ENCODE data around the gene ASF1B. TPM values are rescaled to one million over a fixed set of nuclear protein-coding genes. Genes with fewer than 3 reads are reported as not detected.

Gene ASF1B
- total RNA-seq, 2 experiments from 2014 or later: 143 to 202 TPM

GRCh38 chr19:14078411-14078810, 58.0 kb downstream of the ASF1B start:
- no peak for DNase-seq (ENCODE audit: low spot score)
- Histone ChIP-seq H3K79me2 (ENCODE audit: insufficient read depth, low read depth, low read length) (no peaks in the 10 kb centered on the region), H3K9me3 (ENCODE audit: low read length) (no peaks in the 10 kb centered on the region), H3K4me2 (ENCODE audit: low read length) (no peak overlapping the region), H3K4me1 (ENCODE audit: insufficient read depth, low read length, poor library complexity, severe bottlenecking) (peaks cover 31% of the 10 kb centered on the region), H4K20me1 (ENCODE audit: insufficient read depth, low read length) (no peaks in the 10 kb centered on the region), H3K36me3 (ENCODE audit: insufficient read depth, low read length) (no peaks in the 10 kb centered on the region), H3K4me3 (ENCODE audit: low read depth, low read length, poor library complexity, severe bottlenecking) (no peak overlapping the region), H2AFZ (ENCODE audit: low read length) (no peak overlapping the region), H3K9me2 (ENCODE audit: insufficient read depth, low read length) (no peaks in the 10 kb centered on the region), H3K27ac (ENCODE audit: low read depth, low read length, poor library complexity, severe bottlenecking) (no peak overlapping the region)
- CTCF ChIA-PET (ENCODE audit: unreplicated experiment): no interaction called here
- BruUV-seq (replicated peaks): no TSS peak
- intact Hi-C loops (cut with micrococcal nuclease; ENCODE audit: unreplicated experiment): loop anchor here (10.0 kb wide), 1 partner anchor 484 kb away; no protein-coding TSS in a partner anchor
- TF ChIP-seq CTCF (conservative IDR thresholded peaks at IDR 0.05; ENCODE audit: low read length): no peak
- POLR2A ChIA-PET: interaction anchor here (0.7 kb wide), 4 partner anchors 60 to 1272 kb away, joined by 3 to 8 read pairs (median 5); partner anchors contain the start of genes CC2D1A and RNASEH2A

GRCh38 chr19:14073925-14074838, 62.2 kb downstream of the ASF1B start:
- Histone ChIP-seq H4K20me1 (ENCODE audit: insufficient read depth, low read length) (no peaks in the 10 kb centered on the region), H3K36me3 (ENCODE audit: insufficient read depth, low read length) (no peaks in the 10 kb centered on the region), H3K9me3 (ENCODE audit: low read length) (no peaks in the 10 kb centered on the region), H3K9me2 (ENCODE audit: insufficient read depth, low read length) (no peaks in the 10 kb centered on the region), H2AFZ (ENCODE audit: low read length) (peak overlapping the region; percentile 76), H3K4me2 (ENCODE audit: low read length) (peak overlapping the region; percentile 97), H3K79me2 (ENCODE audit: insufficient read depth, low read depth, low read length) (no peaks in the 10 kb centered on the region), H3K4me1 (ENCODE audit: insufficient read depth, low read length, poor library complexity, severe bottlenecking) (peaks cover 31% of the 10 kb centered on the region), H3K4me3 (ENCODE audit: low read depth, low read length, poor library complexity, severe bottlenecking) (peak overlapping the region; percentile 76), H3K27ac (ENCODE audit: low read depth, low read length, poor library complexity, severe bottlenecking) (peak overlapping the region; percentile 62)
- TF ChIP-seq CTCF (conservative IDR thresholded peaks at IDR 0.05; ENCODE audit: low read length) (no peak), EZH2phosphoT487 (IDR thresholded peaks at IDR 0.05; ENCODE audit: borderline replicate concordance, low read depth, low read length) (no peak)
- DNase-seq (ENCODE audit: low spot score): peak; percentile 36
- intact Hi-C loops (cut with micrococcal nuclease; ENCODE audit: unreplicated experiment): loop anchor here (1.0 to 10.0 kb wide), 4 partner anchors 15 to 479 kb away; partner anchors contain the start of gene ASF1B
- ChIA-PET POLR2A (interaction anchor here (0.5 kb wide), 1 partner anchor 143 kb away, joined by 3 read pairs; no protein-coding TSS in a partner anchor), CTCF (ENCODE audit: unreplicated experiment) (no interaction called here)
- no TSS peak for BruUV-seq (replicated peaks)
